Esophagus squamous epithelium (tissue), 4 donors: Measurements from ENCODE around the gene KLKB1.

ENCODE experiments used
- CTCF ChIP-seq, 6 experiments: fragments of 450-650 bp in 4 of 6; fragments of 200-600 bp in 2 of 6; sonication (generic) in 2 of 6; IDR thresholded peaks; one replicate each; pipeline ENCODE4 v1.5.1; 2016 to 2019; ENCODE audit warnings: antibody characterized with exemption in 6 of 6, mild to moderate bottlenecking in 4 of 6, moderate library complexity in 4 of 6
- POLR2A ChIP-seq, 4 donors: fragments of 450-650 bp; IDR thresholded peaks; one replicate each; pipeline ENCODE4 v1.6.1; 2017; ENCODE audit warnings: antibody characterized with exemption in 4 of 4, mild to moderate bottlenecking in 4 of 4, moderate library complexity in 3 of 4

- TF ChIP-seq CTCF (IDR thresholded peaks at IDR 0.05) (no peak), POLR2A (IDR thresholded peaks at IDR 0.05) (no peak)
Measured at GRCh38 chr4:186204686-186205085, 22.6 kb upstream of the KLKB1 start.
